GM12874 (cell line): ENCODE results near the gene ZBTB20.

Experiments
- TF ChIP-seq, protein P1 (sequence below): IDR thresholded peaks from 2 replicates; pipeline ENCODE4 v1.5.1; 2011; ENCODE audit warnings: low read depth, mild to moderate bottlenecking, control low read depth, low read length, moderate library complexity; ENCODE audit not compliant: insufficient read depth

The ZBTB20 gene

DNA sequence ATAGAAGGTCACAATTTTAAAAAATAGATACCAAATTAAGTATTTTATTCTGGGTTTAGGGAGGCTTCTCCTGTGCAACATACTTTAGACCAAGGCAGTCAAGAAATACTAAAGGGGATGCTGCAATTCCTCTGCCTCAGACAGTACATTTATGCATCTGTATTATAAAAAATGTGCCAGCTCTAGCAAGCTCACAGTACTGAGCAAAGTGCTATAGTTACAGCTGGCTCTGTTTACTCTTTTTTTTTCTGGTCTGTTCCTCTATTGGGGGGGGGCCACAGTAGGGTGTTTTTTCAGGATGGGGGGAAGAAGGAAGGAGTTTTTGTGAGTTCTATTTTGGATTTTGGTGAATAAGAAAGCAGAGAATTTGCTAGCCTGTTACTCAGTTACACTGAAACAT is 668.3 kb downstream of the ZBTB20 start:
- TF ChIP-seq, protein P1, sequence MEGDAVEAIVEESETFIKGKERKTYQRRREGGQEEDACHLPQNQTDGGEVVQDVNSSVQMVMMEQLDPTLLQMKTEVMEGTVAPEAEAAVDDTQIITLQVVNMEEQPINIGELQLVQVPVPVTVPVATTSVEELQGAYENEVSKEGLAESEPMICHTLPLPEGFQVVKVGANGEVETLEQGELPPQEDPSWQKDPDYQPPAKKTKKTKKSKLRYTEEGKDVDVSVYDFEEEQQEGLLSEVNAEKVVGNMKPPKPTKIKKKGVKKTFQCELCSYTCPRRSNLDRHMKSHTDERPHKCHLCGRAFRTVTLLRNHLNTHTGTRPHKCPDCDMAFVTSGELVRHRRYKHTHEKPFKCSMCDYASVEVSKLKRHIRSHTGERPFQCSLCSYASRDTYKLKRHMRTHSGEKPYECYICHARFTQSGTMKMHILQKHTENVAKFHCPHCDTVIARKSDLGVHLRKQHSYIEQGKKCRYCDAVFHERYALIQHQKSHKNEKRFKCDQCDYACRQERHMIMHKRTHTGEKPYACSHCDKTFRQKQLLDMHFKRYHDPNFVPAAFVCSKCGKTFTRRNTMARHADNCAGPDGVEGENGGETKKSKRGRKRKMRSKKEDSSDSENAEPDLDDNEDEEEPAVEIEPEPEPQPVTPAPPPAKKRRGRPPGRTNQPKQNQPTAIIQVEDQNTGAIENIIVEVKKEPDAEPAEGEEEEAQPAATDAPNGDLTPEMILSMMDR = no peak

DNA sequence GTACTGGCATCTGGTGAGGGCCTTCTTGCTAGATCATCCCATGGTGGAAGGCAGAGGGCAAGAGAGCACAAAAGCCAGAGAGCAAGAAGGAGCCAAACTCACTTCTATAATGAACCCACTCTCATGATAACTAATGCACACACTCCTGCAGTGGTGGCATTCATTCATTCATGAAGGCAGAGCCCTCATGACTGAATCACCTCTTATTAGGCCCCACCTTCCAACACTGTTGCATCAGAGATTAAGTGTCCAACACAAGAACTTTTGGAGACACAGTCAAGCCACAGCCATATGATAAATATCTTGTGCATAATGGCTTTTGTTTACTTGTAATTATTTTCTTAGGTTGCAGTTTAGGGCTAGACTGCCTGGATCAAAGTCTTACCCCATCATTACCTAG is 670.6 kb downstream of the ZBTB20 start:
- TF ChIP-seq, protein P1 = no peak

DNA sequence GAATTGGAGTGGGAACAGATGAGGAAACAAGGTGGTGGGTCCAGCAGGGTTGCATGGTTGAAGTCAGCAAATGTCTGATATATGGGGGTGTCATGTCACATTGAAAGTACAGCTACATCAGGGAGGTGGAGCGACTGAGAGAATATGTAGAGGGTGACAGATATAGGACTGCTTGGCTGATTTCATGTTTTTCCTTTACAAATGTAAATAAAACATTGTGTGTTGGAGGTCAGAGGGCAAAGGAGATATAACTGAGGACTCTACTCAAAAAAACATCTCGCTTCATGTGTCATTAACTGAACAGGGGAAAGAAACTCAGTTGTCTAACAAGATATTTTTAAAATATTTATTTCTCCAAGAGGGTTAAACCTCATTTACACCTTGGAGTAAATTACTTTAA is 675.6 kb downstream of the ZBTB20 start:
- TF ChIP-seq, protein P1 = no peak

DNA sequence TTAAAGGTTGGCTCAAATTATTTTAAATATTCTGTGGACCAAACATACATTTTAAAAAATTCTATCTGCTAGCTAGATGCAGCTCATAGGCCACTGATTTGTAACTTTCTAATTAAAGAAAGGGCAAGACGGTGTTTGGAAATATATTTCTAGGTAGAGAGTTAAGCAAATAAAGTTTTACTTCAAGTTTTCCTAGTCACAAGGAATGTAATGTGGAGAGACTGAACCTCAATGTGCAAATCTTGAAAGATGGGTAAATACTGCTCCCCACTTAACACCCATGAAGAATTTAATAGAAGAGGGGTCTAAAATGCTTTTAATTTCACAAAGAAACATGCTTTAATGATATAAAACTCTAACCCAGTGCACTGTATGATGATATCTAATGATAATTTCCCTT is 678.0 kb downstream of the ZBTB20 start:
- TF ChIP-seq, protein P1 = no peak

DNA sequence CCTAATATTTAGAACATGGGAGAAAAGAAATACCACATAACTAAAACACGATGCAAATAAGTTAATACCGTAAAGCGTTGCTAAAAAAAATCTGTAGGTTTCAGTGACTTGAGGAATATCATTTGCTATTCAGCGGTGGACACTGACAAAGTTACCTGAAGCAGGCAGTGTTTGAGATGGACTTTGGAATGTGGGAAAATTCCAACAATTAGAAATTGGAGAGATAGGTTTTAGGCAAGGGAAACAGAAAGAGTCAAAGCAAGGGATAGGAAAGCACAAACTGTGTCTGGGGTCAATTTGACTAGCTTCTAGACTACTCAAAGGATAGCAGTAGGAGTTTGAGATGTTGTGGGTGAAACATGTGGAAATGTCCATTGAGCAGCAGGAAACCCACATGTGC is 680.3 kb downstream of the ZBTB20 start:
- TF ChIP-seq, protein P1 = no peak

DNA sequence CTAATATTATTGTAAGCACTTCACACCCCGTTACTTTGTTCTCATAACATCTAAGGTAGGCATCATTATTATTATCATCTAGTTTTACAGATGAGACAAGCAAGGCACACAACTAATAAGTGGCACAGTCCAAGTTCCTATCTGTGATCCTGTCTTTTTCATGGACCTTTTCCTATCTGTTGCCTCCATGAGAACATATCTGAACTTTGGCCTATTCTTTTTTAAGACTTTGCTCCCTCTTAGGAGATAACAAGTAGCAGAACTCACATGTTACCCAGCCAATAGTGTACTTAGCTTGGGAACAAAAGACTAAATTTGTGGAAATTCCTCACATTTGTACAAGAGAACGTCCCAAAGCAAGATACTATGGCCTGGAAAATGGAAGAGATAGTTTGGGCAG is 680.8 kb downstream of the ZBTB20 start:
- TF ChIP-seq, protein P1 = no peak

DNA sequence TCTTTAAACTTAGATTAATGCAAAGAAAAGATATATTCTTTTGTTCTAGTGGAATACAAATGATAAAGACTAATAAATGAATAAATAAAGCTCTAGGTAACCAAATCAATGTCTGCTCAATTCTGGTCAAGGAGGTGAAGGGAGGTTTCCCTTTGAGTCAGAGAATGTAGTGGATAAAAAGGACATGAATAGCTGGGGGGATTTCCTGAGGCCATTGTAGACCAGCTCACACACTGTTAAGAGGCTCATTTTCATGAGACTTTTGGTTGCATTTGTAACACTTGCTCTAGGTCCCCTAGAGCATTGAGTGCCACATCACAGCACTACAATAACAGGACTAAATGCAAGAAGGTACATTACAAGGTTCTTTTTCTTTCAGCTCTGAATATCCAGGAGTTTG is 682.5 kb downstream of the ZBTB20 start:
- TF ChIP-seq, protein P1 = no peak

DNA sequence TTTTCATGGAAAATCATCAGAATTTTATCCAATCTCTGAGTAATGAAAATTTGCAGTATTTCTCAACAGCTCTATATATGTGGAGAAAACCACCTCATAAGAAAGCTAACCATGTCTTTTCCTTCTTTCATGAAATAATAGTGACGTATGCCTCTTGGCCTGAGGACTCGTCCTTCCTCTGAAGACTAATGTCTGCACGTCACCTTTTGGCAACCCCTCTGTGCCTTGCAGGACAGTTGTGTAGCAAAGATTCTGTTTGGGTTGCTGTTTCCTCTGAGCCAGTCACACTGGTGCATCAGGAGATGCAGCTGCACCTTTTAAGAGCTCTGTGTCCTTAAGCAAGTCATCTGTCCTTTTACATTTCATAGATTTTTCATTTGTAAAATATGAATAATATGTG is 684.3 kb downstream of the ZBTB20 start:
- TF ChIP-seq, protein P1 = no peak
